Naive thymus-derived CD8-positive, alpha-beta T cell (primary cell): ENCODE results near the gene TMCC1. TPM values are rescaled to one million over a fixed set of nuclear protein-coding genes. Genes with fewer than 3 reads are reported as not detected.
"Not testable (repeated sequence)": the region's sequence is repeated elsewhere in the genome, so short reads cannot be mapped to it uniquely, and the experiment has no call there.

Source experiments
- ATAC-seq, 2 donors: fragments of 150-1000 bp; cut with Tn5 transposase in 1 of 2; sonication (Bioruptor Pico), chemical (Tn5 transposase) in 1 of 2; 1 replicate in 1 of 2; 2 replicates in 1 of 2; pipeline ENCODE4 v1.10.0; 2021; ENCODE audit warnings: mild to moderate bottlenecking in 2 of 2, moderate library complexity in 2 of 2
- POLR2A ChIA-PET: fragments of 350-600 bp; sonication (Branson Sonifier 250); formaldehyde crosslinking; loops from one replicate; lab custom pipeline; 2021; ENCODE audit warnings: antibody characterized with exemption; lab: Charles Lee
- DNase-seq, 10 donors: peaks; one replicate each; pipeline versions ENCODE4 v3.0.0 to v3.0.0-alpha.2; 2020 to 2022
- H3K27ac Mint-ChIP-seq, 10 donors: one replicate each; pipeline ENCODE4 v1.8.0; 2020 to 2022; ENCODE audit warnings: mild to moderate bottlenecking in 10 of 10, mixed read lengths in 10 of 10, moderate library complexity in 4 of 10, inconsistent platforms in 1 of 10
- H3K27me3 Mint-ChIP-seq, 5 donors: one replicate each; pipeline ENCODE4 v1.8.0; 2021 to 2022; ENCODE audit warnings: mixed read lengths in 5 of 5
- H3K36me3 Mint-ChIP-seq, 3 donors: one replicate each; pipeline ENCODE4 v1.8.0; 2020 to 2022; ENCODE audit warnings: mixed read lengths in 3 of 3, mild to moderate bottlenecking in 2 of 3, inconsistent platforms in 1 of 3
- H3K4me1 Mint-ChIP-seq, 4 donors: one replicate each; pipeline ENCODE4 v1.8.0; 2021 to 2022; ENCODE audit warnings: mixed read lengths in 4 of 4
- H3K4me3 Mint-ChIP-seq, 10 donors: one replicate each; pipeline ENCODE4 v1.8.0; 2020 to 2022; ENCODE audit warnings: mild to moderate bottlenecking in 10 of 10, mixed read lengths in 10 of 10, moderate library complexity in 6 of 10, inconsistent platforms in 1 of 10
- H3K9me3 Mint-ChIP-seq, 9 donors: one replicate each; pipeline ENCODE4 v1.8.0; 2020 to 2022; ENCODE audit warnings: mixed read lengths in 9 of 9, mild to moderate bottlenecking in 3 of 9, inconsistent platforms in 1 of 9, moderate library complexity in 1 of 9
- polyA plus RNA-seq, 3 donors: library from polyadenylated mRNA; unstranded; fragments of 300-500 nt; fragmentation: Illumina TruSeq; gene quantifications; one replicate each; pipeline ENCODE4 v1.2.3, GENCODE V29; 2021
- total RNA-seq, 8 experiments: library from RNA in 2 of 8; stranded (reverse) in 2 of 8; gene quantifications; one replicate each; pipeline ENCODE4 v1.2.3 and lab custom pipeline; 2021 to 2026

TMCC1 gene
- total and polyA plus RNA-seq, 5 experiments from 2014 or later: 4.2 to 34.9 (median 6.3) TPM

DNA sequence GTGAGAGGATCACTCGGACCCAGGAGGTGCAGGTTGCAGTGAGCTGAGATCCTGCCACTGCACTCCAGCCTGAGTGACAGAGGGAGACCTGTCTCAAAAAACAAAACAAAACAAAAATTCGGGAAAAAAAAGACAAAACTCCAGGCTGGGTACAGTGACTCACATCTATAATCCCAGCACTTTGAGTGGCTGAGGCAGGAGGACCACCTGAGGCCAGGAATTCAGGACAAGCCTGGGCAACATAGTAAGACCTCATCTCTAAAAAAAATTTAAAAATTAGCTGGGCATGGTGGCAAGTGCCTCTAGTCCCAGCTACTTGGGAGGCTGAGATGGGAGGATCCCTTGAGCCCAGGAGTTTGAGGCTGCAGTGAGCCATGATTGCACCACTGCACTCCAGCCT, 142.4 kb downstream of the TMCC1 start:
- H3K36me3 Mint-ChIP-seq: peaks cover 16 to 28% (median 19%) of the 10 kb centered on the region in 3 donors
- POLR2A ChIA-PET, H3K4me1 Mint-ChIP-seq, DNase-seq, ATAC-seq, H3K4me3 Mint-ChIP-seq, H3K27ac Mint-ChIP-seq, H3K27me3 Mint-ChIP-seq: not testable (repeated sequence)
- H3K9me3 Mint-ChIP-seq: peaks cover 7 to 26% (median 13%) of the 10 kb centered on the region in 9 donors

GRCh38 chr3:129749692-129750091, 143.8 kb downstream of the TMCC1 start:
- no peaks in the 10 kb centered on the region for H3K27me3 Mint-ChIP-seq
- DNase-seq: no peak
- POLR2A ChIA-PET: no interaction called here
- no peak overlapping the region for H3K4me3 Mint-ChIP-seq
- H3K27ac Mint-ChIP-seq: no peak overlapping the region
- H3K4me1 Mint-ChIP-seq: peaks cover 4 to 11% (median 8%) of the 10 kb centered on the region in 4 donors
- peaks cover 7 to 21% (median 10%) of the 10 kb centered on the region in 9 donors for H3K9me3 Mint-ChIP-seq
- peaks cover 13 to 19% (median 16%) of the 10 kb centered on the region in 3 donors for H3K36me3 Mint-ChIP-seq
- no peak for ATAC-seq

- DNase-seq (no peak), ATAC-seq (no peak)
- Mint-ChIP-seq H3K36me3 (peaks cover 5 to 7% (median 5%) of the 10 kb centered on the region in 3 donors), H3K4me3 (no peak overlapping the region), H3K27ac (peak overlapping the region in 2 of 10 donors; percentile 27 to 51), H3K27me3 (no peaks in the 10 kb centered on the region), H3K9me3 (peaks cover 3 to 7% (median 5%) of the 10 kb centered on the region in 9 donors), H3K4me1 (peaks cover 4 to 16% (median 8%) of the 10 kb centered on the region in 4 donors)
- POLR2A ChIA-PET: no interaction called here
Measured at GRCh38 chr3:129747992-129748391, 145.5 kb downstream of the TMCC1 start.

- DNase-seq: no peak
- peaks cover 8 to 23% (median 13%) of the 10 kb centered on the region in 4 donors for H3K4me1 Mint-ChIP-seq
- no peaks in the 10 kb centered on the region for H3K27me3 Mint-ChIP-seq
- H3K4me3 Mint-ChIP-seq: no peak overlapping the region
- no peaks in the 10 kb centered on the region for H3K9me3 Mint-ChIP-seq
- no peaks in the 10 kb centered on the region for H3K36me3 Mint-ChIP-seq
- no peak for ATAC-seq
- POLR2A ChIA-PET: no interaction called here
- H3K27ac Mint-ChIP-seq: peak overlapping the region in 1 of 10 donors; percentile 27
Measured at GRCh38 chr3:129747136-129747535, 146.4 kb downstream of the TMCC1 start.

DNA sequence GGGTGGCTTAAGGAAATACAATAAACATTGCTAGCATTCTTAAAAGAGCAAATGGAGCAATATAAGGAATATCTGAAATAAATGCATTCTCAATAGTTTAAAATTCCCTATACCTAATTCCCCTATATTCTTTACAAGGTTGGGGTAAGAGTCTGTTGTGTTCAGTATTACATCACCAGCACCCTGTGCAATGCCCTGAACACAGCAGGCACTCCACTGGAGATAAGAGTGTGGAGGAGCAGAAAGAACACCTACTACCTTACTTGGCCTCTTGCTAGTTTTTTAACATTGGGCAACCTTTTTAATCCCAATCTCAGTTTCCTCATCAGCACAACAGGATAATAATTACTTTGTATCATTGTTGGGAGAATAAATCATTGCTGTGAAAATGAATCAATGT, 146.9 kb downstream of the TMCC1 start:
- no peak for DNase-seq
- H3K4me1 Mint-ChIP-seq: peaks cover 8 to 23% (median 16%) of the 10 kb centered on the region in 4 donors
- H3K9me3 Mint-ChIP-seq: no peaks in the 10 kb centered on the region
- H3K27ac Mint-ChIP-seq: no peak overlapping the region
- no peak overlapping the region for H3K4me3 Mint-ChIP-seq
- POLR2A ChIA-PET: no interaction called here
- no peak for ATAC-seq
- no peaks in the 10 kb centered on the region for H3K27me3 Mint-ChIP-seq
- H3K36me3 Mint-ChIP-seq: no peaks in the 10 kb centered on the region

DNA sequence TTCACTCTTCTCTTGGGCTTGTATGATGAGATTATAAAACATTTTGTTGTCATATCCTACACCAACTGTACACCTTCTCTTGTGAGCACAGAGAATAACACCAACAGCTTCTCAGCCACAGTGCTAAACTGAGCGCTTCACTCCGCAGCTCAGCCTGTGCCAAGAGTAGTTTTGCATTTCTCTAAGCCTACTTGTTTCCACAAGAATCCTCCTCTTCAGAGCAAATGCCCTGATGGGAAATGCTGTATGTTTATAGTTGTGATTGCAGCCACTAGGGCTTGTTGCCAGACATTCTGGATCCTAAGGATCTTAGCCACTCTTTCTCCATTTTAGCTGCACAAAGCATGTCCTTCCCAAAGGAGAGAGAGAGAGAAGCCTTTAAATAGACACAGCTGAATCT, 148.3 kb downstream of the TMCC1 start:
- Mint-ChIP-seq H3K4me3 (no peak overlapping the region), H3K27me3 (no peaks in the 10 kb centered on the region), H3K4me1 (peaks cover 8 to 23% (median 17%) of the 10 kb centered on the region in 4 donors), H3K27ac (no peak overlapping the region), H3K9me3 (no peaks in the 10 kb centered on the region), H3K36me3 (no peaks in the 10 kb centered on the region)
- POLR2A ChIA-PET: no interaction called here
- ATAC-seq (no peak), DNase-seq (no peak)

- Mint-ChIP-seq H3K4me3 (no peak overlapping the region), H3K9me3 (no peaks in the 10 kb centered on the region), H3K4me1 (peaks cover 5 to 16% (median 11%) of the 10 kb centered on the region in 4 donors), H3K36me3 (peaks cover 0 to 7% (median 0%) of the 10 kb centered on the region in 3 donors), H3K27me3 (no peaks in the 10 kb centered on the region), H3K27ac (no peak overlapping the region)
- POLR2A ChIA-PET: no interaction called here
- no peak for DNase-seq
- ATAC-seq: no peak
Measured at GRCh38 chr3:129741794-129742193, 151.7 kb downstream of the TMCC1 start.

DNA sequence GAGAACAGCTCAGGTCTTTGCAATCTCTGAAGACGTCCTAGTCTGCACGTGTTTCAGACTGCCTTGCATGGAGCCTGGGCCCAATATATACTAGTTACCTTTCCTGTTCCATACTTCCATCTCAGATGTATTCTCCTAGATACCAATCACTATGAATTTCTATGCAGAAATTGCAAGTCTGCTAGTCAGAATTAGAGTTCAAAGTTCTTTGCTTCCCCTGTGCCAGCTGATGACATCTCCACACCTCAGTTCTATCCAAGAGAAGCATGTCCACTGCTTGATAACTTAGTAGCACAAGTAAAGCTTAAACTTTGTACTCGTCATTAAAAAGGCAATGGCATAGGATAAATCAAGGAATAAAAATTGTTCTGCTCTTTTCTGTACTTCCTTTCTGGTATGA, 153.4 kb downstream of the TMCC1 start:
- Mint-ChIP-seq H3K9me3 (no peaks in the 10 kb centered on the region), H3K36me3 (peaks cover 0 to 12% (median 0%) of the 10 kb centered on the region in 3 donors), H3K4me3 (no peak overlapping the region), H3K27me3 (no peaks in the 10 kb centered on the region), H3K27ac (no peak overlapping the region), H3K4me1 (peaks cover 7 to 22% (median 13%) of the 10 kb centered on the region in 4 donors)
- POLR2A ChIA-PET: no interaction called here
- DNase-seq: no peak
- ATAC-seq: no peak

GRCh38 chr3:129739634-129740033, 153.9 kb downstream of the TMCC1 start:
- Mint-ChIP-seq H3K9me3 (no peaks in the 10 kb centered on the region), H3K27ac (no peak overlapping the region), H3K4me1 (peaks cover 7 to 18% (median 12%) of the 10 kb centered on the region in 4 donors), H3K27me3 (no peaks in the 10 kb centered on the region), H3K4me3 (no peak overlapping the region), H3K36me3 (peaks cover 0 to 12% (median 0%) of the 10 kb centered on the region in 3 donors)
- DNase-seq (no peak), ATAC-seq (no peak)
- POLR2A ChIA-PET: no interaction called here

DNA sequence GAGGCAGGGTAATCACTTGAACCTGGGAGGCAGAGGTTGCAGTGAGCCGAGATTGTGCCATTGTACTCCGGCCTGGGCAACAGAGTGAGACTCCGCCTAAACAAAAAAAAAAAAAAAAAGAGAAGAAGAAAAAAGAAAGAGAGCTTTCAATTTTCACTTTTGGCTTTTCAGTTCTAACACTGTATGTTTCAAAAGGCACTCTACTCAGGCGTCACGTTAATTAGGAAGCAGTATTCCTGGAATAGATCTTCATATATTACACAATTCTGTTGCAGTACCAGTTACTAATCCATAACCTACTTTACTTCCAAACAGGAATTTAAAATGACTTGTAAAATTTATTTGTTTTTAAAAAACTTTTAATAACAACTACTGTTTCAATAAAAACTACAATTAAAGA, 155.3 kb downstream of the TMCC1 start:
- Mint-ChIP-seq H3K27ac (no peak overlapping the region), H3K27me3 (no peaks in the 10 kb centered on the region)
- POLR2A ChIA-PET: no interaction called here

GRCh38 chr3:129736070-129736469, 157.4 kb downstream of the TMCC1 start:
- Mint-ChIP-seq H3K36me3 (peaks cover 0 to 12% (median 5%) of the 10 kb centered on the region in 3 donors), H3K9me3 (no peaks in the 10 kb centered on the region), H3K4me3 (no peak overlapping the region), H3K27me3 (no peaks in the 10 kb centered on the region), H3K4me1 (peaks cover 2 to 6% (median 3%) of the 10 kb centered on the region in 4 donors), H3K27ac (no peak overlapping the region)
- DNase-seq: no peak
- POLR2A ChIA-PET: no interaction called here
- ATAC-seq: no peak

More for the DNA sequence above, 155.3 kb downstream of the TMCC1 start:
- Mint-ChIP-seq H3K4me1 (peaks cover 7 to 15% (median 12%) of the 10 kb centered on the region in 4 donors), H3K36me3 (peaks cover 0 to 12% (median 0%) of the 10 kb centered on the region in 3 donors), H3K4me3 (no peak overlapping the region), H3K9me3 (no peaks in the 10 kb centered on the region)
- ATAC-seq (no peak), DNase-seq (no peak)

DNA sequence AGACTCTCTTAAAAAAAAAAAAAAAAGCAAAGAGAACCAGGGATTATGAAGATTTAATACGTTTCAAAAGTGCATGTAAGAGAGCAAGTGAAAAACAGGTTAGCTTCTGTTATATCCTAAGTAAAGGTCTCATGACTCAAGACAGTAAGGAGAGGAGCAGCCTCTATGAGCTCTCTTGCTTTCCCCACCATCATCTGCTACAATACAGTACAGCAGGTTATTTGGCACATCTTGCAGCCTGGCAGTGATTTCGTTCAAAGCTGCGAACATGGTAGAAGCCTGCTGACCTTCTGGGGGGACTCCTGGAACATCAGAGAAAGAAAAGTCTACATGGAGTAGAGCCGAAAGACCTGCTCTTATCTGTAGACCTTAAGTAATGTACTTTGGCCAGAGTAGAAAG, 157.9 kb downstream of the TMCC1 start:
- H3K4me1 Mint-ChIP-seq: peaks cover 2 to 6% (median 4%) of the 10 kb centered on the region in 4 donors
- no peak overlapping the region for H3K4me3 Mint-ChIP-seq
- ATAC-seq (no peak), DNase-seq (no peak)
- H3K27me3 Mint-ChIP-seq: no peaks in the 10 kb centered on the region
- POLR2A ChIA-PET: interaction anchor here (0.6 kb wide), 1 partner anchor 9 kb away, joined by 5 read pairs; no protein-coding TSS in a partner anchor
- H3K27ac Mint-ChIP-seq: peak overlapping the region in 1 of 10 donors; percentile 54
- peaks cover 0 to 12% (median 8%) of the 10 kb centered on the region in 3 donors for H3K36me3 Mint-ChIP-seq
- no peaks in the 10 kb centered on the region for H3K9me3 Mint-ChIP-seq

- Mint-ChIP-seq H3K4me3 (no peak overlapping the region), H3K27ac (peak overlapping the region in 1 of 10 donors; percentile 38), H3K27me3 (no peaks in the 10 kb centered on the region), H3K9me3 (no peaks in the 10 kb centered on the region), H3K4me1 (peaks cover 2 to 6% (median 4%) of the 10 kb centered on the region in 4 donors), H3K36me3 (peaks cover 0 to 12% (median 10%) of the 10 kb centered on the region in 3 donors)
- POLR2A ChIA-PET: no interaction called here
- ATAC-seq (no peak), DNase-seq (no peak)
Measured at GRCh38 chr3:129734449-129734848, 159.1 kb downstream of the TMCC1 start.
